K562 (cell line): ENCODE data around the gene ROBO1.

Experiments
- ARNT ChIP-seq, 2 experiments: fragments of 450-650 bp; IDR thresholded peaks; 2 replicates each; pipeline ENCODE4 v1.6.1; 2016; ENCODE audit warnings: mild to moderate bottlenecking in 1 of 2
- BRF1 ChIP-seq: IDR thresholded peaks from 3 replicates; pipeline ENCODE4 v1.6.1; 2011; ENCODE audit warnings: borderline replicate concordance, mild to moderate bottlenecking; ENCODE audit not compliant: insufficient read length; ENCODE audit errors: extremely low read depth
- KDM1A ChIP-seq, 2 experiments: fragments of 450-650 bp; IDR thresholded peaks; 2 replicates each; pipeline ENCODE4 v1.6.1; 2016; ENCODE audit warnings: mild to moderate bottlenecking in 2 of 2
- MEF2A ChIP-seq: IDR thresholded peaks from 2 replicates; pipeline ENCODE4 v1.6.1; 2011; ENCODE audit warnings: low read depth, mild to moderate bottlenecking, low read length, moderate library complexity; ENCODE audit not compliant: control insufficient read depth
- MTA1 ChIP-seq: fragments of 450-650 bp; IDR thresholded peaks from 2 replicates; pipeline ENCODE4 v1.6.1; 2017; ENCODE audit warnings: borderline replicate concordance
- PHB2 ChIP-seq: fragments of 450-650 bp; IDR thresholded peaks from 2 replicates; pipeline ENCODE4 v1.6.1; 2017; ENCODE audit warnings: low read depth
- POLR2A ChIP-seq: fragments of 450-650 bp; conservative IDR thresholded peaks from 2 replicates; pipeline ENCODE4 v1.6.1; 2016
- POLR2AphosphoS2 ChIP-seq: IDR thresholded peaks from 2 replicates; pipeline ENCODE4 v1.6.1; 2012; ENCODE audit warnings: low read length, improper control_type of control experiment
- ZNF239 ChIP-seq: fragments of 250-450 bp; sonication (Bioruptor Pico); IDR thresholded peaks from 2 replicates; pipeline ENCODE4 v1.4.0; 2020; ENCODE audit warnings: mild to moderate bottlenecking

- no peak for TF ChIP-seq ZNF239
- TF ChIP-seq POLR2AphosphoS2: no peak
- TF ChIP-seq POLR2A: no peak
- TF ChIP-seq KDM1A (IDR thresholded peaks at IDR 0.05): no peak
- TF ChIP-seq BRF1: no peak
- TF ChIP-seq MEF2A: no peak
- no peak for TF ChIP-seq ARNT (IDR thresholded peaks at IDR 0.05)
- TF ChIP-seq MTA1: no peak
- TF ChIP-seq PHB2: no peak
Observed at GRCh38 chr3:78913711-78914110, 854.1 kb downstream of the ROBO1 start.
